GM21367 (cell line): Measurements from ENCODE around the gene AGGF1.
"Not testable (repeated sequence)": the region's sequence is repeated elsewhere in the genome, so short reads cannot be mapped to it uniquely, and the experiment has no call there.

ENCODE experiments used
- ATAC-seq: cut with Tn5 transposase; IDR thresholded peaks from one replicate; pipeline ENCODE4 v1.9.1; 2021; ENCODE audit not compliant: unreplicated experiment

The AGGF1 gene

GRCh38 chr5:77024490-77024889 lies 5.7 kb upstream of the AGGF1 start:
- ATAC-seq, result no peak

GRCh38 chr5:77028631-77029375 lies 1.4 kb upstream of the AGGF1 start:
- ATAC-seq, result no peak

- ATAC-seq, result no peak
Measured at GRCh38 chr5:77029376-77029885, 773 bp upstream of the AGGF1 start.

- no peak for ATAC-seq
Measured at GRCh38 chr5:77031891-77032290, 1.7 kb downstream of the AGGF1 start.

GRCh38 chr5:77032635-77033034 lies 2.4 kb downstream of the AGGF1 start:
- ATAC-seq, result no peak

GRCh38 chr5:77033338-77033737 lies 3.1 kb downstream of the AGGF1 start:
- ATAC-seq, result no peak

- no peak for ATAC-seq
Measured at GRCh38 chr5:77035950-77036349, 5.7 kb downstream of the AGGF1 start.

GRCh38 chr5:77046416-77047073 lies 16.3 kb downstream of the AGGF1 start:
- no peak for ATAC-seq

GRCh38 chr5:77064040-77064439 lies 33.8 kb downstream of the AGGF1 start:
- no peak for ATAC-seq

GRCh38 chr5:77065256-77065655 lies 35.1 kb downstream of the AGGF1 start:
- no peak for ATAC-seq

- no peak for ATAC-seq
Measured at GRCh38 chr5:77066184-77066583, 36.0 kb downstream of the AGGF1 start.

- ATAC-seq, result no peak
Measured at GRCh38 chr5:77066823-77067442, 36.7 kb downstream of the AGGF1 start.

- no peak for ATAC-seq
Measured at GRCh38 chr5:77073667-77074066, 43.5 kb downstream of the AGGF1 start.

GRCh38 chr5:77074745-77075144 lies 44.5 kb downstream of the AGGF1 start:
- ATAC-seq, result no peak

GRCh38 chr5:77076961-77077828 lies 47.0 kb downstream of the AGGF1 start:
- ATAC-seq, result peak; percentile 77

GRCh38 chr5:77077829-77078176 lies 47.6 kb downstream of the AGGF1 start:
- ATAC-seq, result no peak

GRCh38 chr5:77080479-77080878 lies 50.3 kb downstream of the AGGF1 start:
- ATAC-seq, result not testable (repeated sequence)

GRCh38 chr5:77080905-77081304 lies 50.7 kb downstream of the AGGF1 start:
- ATAC-seq, result no peak

GRCh38 chr5:77082280-77082679 lies 52.1 kb downstream of the AGGF1 start:
- no peak for ATAC-seq

GRCh38 chr5:77083088-77083487 lies 52.9 kb downstream of the AGGF1 start:
- no peak for ATAC-seq

- ATAC-seq, result no peak
Measured at GRCh38 chr5:77086368-77086688, 56.1 kb downstream of the AGGF1 start.
